ENCODE data around the gene DDTL. TPM values are rescaled to one million over a fixed set of nuclear protein-coding genes. Genes with fewer than 3 reads are reported as not detected.
"Not testable (repeated sequence)": the region's sequence is repeated elsewhere in the genome, so short reads cannot be mapped to it uniquely, and the experiment has no call there.

The DDTL gene
- total RNA-seq, 1 experiment from 2014 or later, result 4.2 TPM

DNA sequence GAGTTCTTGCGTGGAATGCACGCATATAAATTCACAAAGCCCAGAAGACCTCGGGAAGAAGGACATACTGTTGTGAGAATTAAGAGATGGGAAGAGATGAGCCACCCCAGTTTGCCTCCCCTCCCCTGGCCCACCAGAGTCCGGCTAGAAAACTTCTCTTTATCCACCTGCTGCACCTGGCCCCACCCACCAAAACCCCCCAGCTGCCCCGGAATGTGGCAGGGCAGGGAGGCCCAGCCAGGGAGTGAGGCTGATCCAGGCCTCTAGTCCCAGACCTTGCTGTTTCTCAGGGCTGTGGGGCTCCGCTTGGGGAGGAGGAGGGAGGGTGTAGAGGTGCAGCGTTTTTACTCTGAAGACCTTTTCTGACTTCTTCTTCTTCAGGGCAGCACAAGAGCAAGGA, 13.9 kb downstream of the DDTL start:
- H3K36me3 ChIP-seq (replicated peaks; ENCODE audit: control insufficient read depth, insufficient read depth, low read length); H3K27me3 ChIP-seq (ENCODE audit: control insufficient read depth, insufficient read depth, low read length); H3K4me3 ChIP-seq (ENCODE audit: insufficient read depth, low read depth, low read length); DNase-seq: not testable (repeated sequence)

DNA sequence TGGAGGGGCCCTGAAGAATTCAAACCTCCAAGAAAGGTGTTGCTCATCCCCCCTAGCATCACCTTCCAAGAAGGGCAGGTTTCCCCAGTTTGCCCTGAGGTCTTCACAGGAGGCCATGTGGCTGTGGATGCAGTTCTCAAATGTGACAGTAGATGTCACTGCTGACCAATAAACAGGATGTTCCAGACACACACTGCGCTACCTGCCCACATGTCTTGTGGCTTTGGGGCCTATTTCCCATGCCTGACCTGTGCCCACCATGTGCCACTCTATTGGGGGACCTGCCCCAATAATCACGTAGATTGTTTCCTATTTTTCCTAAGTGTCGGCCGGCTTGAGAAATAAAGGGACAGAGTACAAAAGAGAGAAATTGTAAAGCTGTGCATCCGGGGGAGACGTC, 17.7 kb downstream of the DDTL start:
- Histone ChIP-seq H3K36me3 (replicated peaks; ENCODE audit: control insufficient read depth, insufficient read depth, low read length) (no peaks in the 10 kb centered on the region), H3K27me3 (ENCODE audit: control insufficient read depth, insufficient read depth, low read length) (no peaks in the 10 kb centered on the region), H3K4me3 (ENCODE audit: insufficient read depth, low read depth, low read length) (no peak overlapping the region)
- DNase-seq, result no peak

- H3K4me3 ChIP-seq (ENCODE audit: insufficient read depth, low read depth, low read length); H3K36me3 ChIP-seq (replicated peaks; ENCODE audit: control insufficient read depth, insufficient read depth, low read length); H3K27me3 ChIP-seq (ENCODE audit: control insufficient read depth, insufficient read depth, low read length); DNase-seq: not testable (repeated sequence)
These were observed 19.4 kb downstream of the DDTL start for GRCh38 chr22:23986089-23986488.

- H3K36me3 ChIP-seq (replicated peaks; ENCODE audit: control insufficient read depth, insufficient read depth, low read length); H3K27me3 ChIP-seq (ENCODE audit: control insufficient read depth, insufficient read depth, low read length); H3K4me3 ChIP-seq (ENCODE audit: insufficient read depth, low read depth, low read length); DNase-seq: not testable (repeated sequence)
These were observed 20.0 kb downstream of the DDTL start for GRCh38 chr22:23986538-23987178.

GRCh38 chr22:23989583-23990244, 23.0 kb downstream of the DDTL start:
- H3K27me3 ChIP-seq (ENCODE audit: control insufficient read depth, insufficient read depth, low read length); H3K4me3 ChIP-seq (ENCODE audit: insufficient read depth, low read depth, low read length); H3K36me3 ChIP-seq (replicated peaks; ENCODE audit: control insufficient read depth, insufficient read depth, low read length): not testable (repeated sequence)
- DNase-seq, result peak; percentile 58

GRCh38 chr22:23993080-23993479, 26.4 kb downstream of the DDTL start:
- H3K27me3 ChIP-seq (ENCODE audit: control insufficient read depth, insufficient read depth, low read length); H3K4me3 ChIP-seq (ENCODE audit: insufficient read depth, low read depth, low read length); DNase-seq; H3K36me3 ChIP-seq (replicated peaks; ENCODE audit: control insufficient read depth, insufficient read depth, low read length): not testable (repeated sequence)

DNA sequence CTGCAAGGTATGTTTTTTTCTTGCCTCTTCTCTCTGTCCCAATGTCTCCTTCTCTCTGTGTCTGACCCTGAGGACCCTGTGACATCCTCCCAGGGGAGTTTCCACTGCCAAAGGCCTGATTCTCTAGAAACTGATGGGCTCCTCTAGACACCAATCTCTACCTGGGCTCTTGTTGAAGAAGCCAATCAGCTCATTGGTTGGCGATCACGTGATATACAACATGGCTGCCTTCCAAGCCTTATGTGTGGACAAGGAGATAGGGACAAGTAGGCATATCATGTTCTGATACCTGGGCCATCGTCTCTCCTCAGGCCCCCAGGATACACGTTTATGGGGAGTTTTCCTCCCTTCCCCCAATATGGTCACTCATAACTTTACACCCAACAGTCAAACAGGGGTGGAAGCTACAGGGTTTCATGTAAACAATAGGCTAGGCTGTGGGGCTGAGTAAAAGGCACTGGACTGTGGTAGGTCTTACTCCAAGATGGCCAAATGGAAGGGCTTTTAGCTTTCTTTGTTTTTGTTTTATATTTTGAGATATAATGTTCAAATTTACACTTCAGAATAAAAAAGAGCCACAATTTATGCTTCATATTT, 27.0 kb downstream of the DDTL start:
- H3K27me3 ChIP-seq (ENCODE audit: control insufficient read depth, insufficient read depth, low read length); DNase-seq; H3K4me3 ChIP-seq (ENCODE audit: insufficient read depth, low read depth, low read length); H3K36me3 ChIP-seq (replicated peaks; ENCODE audit: control insufficient read depth, insufficient read depth, low read length): not testable (repeated sequence)

GRCh38 chr22:23997092-23997491, 30.4 kb downstream of the DDTL start:
- DNase-seq, result no peak
- H3K27me3 ChIP-seq (ENCODE audit: control insufficient read depth, insufficient read depth, low read length), result no peaks in the 10 kb centered on the region
- H3K36me3 ChIP-seq (replicated peaks; ENCODE audit: control insufficient read depth, insufficient read depth, low read length), result no peaks in the 10 kb centered on the region

DNA sequence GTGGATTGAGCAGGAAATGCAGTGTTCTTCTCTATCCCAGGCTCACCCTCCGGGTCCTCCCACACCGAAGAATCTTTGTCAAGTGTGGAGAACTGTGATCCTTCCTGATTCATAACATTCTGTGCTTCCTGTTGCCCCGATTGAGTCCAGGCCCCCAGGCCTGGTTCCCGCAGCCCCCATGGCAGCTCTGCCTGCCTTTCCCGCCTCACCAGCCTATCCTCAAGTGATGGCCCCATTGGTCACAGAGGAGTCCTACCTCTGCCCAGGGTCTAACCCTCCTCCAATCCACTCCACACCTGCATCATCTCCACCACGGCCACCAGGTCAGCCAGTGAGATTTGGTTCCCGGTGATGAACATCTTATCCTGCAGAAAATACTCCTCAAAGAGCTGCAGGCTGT, 33.1 kb downstream of the DDTL start:
- H3K27me3 ChIP-seq (ENCODE audit: control insufficient read depth, insufficient read depth, low read length); H3K36me3 ChIP-seq (replicated peaks; ENCODE audit: control insufficient read depth, insufficient read depth, low read length); H3K4me3 ChIP-seq (ENCODE audit: insufficient read depth, low read depth, low read length): not testable (repeated sequence)
- DNase-seq, result peak; percentile 11

More at GRCh38 chr22:23997092-23997491, 30.4 kb downstream of the DDTL start:
- H3K4me3 ChIP-seq (ENCODE audit: insufficient read depth, low read depth, low read length), result no peak overlapping the region

DNA sequence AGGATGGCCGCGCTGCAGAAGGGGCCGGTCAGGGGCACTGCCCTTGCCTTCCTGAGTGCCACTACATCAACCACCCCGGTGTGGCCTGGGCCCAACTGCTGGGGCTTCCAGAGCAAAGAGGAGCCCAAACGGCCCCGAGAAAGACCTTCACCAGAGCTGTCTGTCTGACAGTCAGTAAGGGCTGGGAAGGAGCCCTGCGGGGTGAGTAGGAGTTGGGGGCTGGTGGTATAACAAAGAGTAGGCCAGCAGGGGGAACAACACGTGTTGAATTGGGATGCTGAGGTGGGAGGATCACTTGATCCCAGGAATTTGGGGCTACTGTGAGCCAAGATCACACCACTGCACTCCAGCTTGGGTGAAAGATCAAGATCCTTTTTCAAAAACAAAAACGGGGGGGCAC, 34.6 kb downstream of the DDTL start:
- Histone ChIP-seq H3K27me3 (ENCODE audit: control insufficient read depth, insufficient read depth, low read length) (no peaks in the 10 kb centered on the region; the same call in 1 of the 2 replicates), H3K36me3 (replicated peaks; ENCODE audit: control insufficient read depth, insufficient read depth, low read length) (no peaks in the 10 kb centered on the region), H3K4me3 (ENCODE audit: insufficient read depth, low read depth, low read length) (no peak overlapping the region)
- DNase-seq, result peak; percentile 91

- Histone ChIP-seq H3K36me3 (replicated peaks; ENCODE audit: control insufficient read depth, insufficient read depth, low read length) (no peaks in the 10 kb centered on the region), H3K27me3 (ENCODE audit: control insufficient read depth, insufficient read depth, low read length) (no peaks in the 10 kb centered on the region; the same call in 1 of the 2 replicates), H3K4me3 (ENCODE audit: insufficient read depth, low read depth, low read length) (no peak overlapping the region)
- DNase-seq, result no peak
These were observed 35.6 kb downstream of the DDTL start for GRCh38 chr22:24002272-24002671.

DNA sequence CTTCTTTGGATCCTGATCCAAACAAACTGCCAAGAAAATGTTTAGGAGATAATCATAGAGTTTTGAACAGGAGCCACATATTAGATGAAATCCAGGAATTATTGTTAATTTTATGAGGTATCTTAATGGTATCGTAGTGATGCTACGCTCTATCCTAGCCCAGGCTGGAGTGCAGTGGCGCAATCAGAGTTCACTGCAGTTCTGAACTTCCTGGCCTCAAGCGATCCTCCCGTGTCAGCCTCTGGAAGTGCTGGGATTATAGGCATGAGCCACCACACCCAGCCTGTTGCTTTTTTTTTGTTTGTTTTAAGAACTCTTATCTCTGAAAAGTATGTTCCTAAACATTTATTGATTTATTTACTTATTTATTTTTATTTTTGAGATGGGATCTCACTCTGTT, 36.2 kb downstream of the DDTL start:
- no peak for DNase-seq
- Histone ChIP-seq H3K27me3 (ENCODE audit: control insufficient read depth, insufficient read depth, low read length) (no peaks in the 10 kb centered on the region; the same call in 1 of the 2 replicates), H3K36me3 (replicated peaks; ENCODE audit: control insufficient read depth, insufficient read depth, low read length) (no peaks in the 10 kb centered on the region), H3K4me3 (ENCODE audit: insufficient read depth, low read depth, low read length) (no peak overlapping the region)

GRCh38 chr22:24003887-24004286, 37.2 kb downstream of the DDTL start:
- peak; percentile 43 for DNase-seq
- H3K36me3 ChIP-seq (replicated peaks; ENCODE audit: control insufficient read depth, insufficient read depth, low read length), result no peaks in the 10 kb centered on the region
- H3K27me3 ChIP-seq (ENCODE audit: control insufficient read depth, insufficient read depth, low read length), result no peaks in the 10 kb centered on the region; the same call in 1 of the 2 replicates
- H3K4me3 ChIP-seq (ENCODE audit: insufficient read depth, low read depth, low read length), result no peak overlapping the region

DNA sequence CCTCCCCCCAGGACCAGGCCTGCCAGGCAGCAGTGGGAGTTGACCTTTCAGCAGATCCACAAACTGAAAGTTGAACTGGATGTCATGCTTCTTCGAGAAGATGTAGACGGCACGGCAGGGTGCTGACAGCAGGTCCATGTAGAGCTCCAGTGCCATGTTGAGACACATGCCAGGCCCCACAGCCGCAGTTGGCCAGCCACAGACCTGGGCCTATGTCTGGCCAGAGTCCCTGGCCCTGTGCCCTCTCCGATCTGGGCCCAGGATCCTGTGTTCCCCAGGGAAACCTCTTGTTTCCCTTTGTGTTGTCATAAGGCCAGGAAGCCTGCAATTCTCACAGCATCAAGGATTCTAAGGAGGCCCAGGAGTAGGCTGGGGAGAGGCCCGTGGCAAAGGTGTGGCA, 38.5 kb downstream of the DDTL start, which contains the start of gene GSTT4:
Gene GSTT4 (minus strand): TSS at position 253 of the 400 bp plus-strand sequence. CDS start 97 bp downstream, at position 156.
- DNase-seq, result peak; percentile 36
- no peaks in the 10 kb centered on the region for H3K36me3 ChIP-seq (replicated peaks; ENCODE audit: control insufficient read depth, insufficient read depth, low read length)
- H3K27me3 ChIP-seq (ENCODE audit: control insufficient read depth, insufficient read depth, low read length), result no peaks in the 10 kb centered on the region; the same call in 1 of the 2 replicates
- H3K4me3 ChIP-seq (ENCODE audit: insufficient read depth, low read depth, low read length), result no peak within 1 kb of the TSS
